Uterus (tissue), 4 donors: ENCODE results near the gene RNF130. TPM values are rescaled to one million over a fixed set of nuclear protein-coding genes. Genes with fewer than 3 reads are reported as not detected.

Source experiments
- DNase-seq, 2 donors: peaks; one replicate each; pipeline ENCODE4 v3.0.0-alpha.2; 2019 to 2020
- H3K27ac ChIP-seq, 2 donors: fragments of 200-600 bp; sonication (generic); 1 replicate in 1 of 2; 2 replicates in 1 of 2; pipeline ENCODE4 v1.5.1; 2016 to 2018
- H3K27me3 ChIP-seq, 2 donors: fragments of 200-600 bp; sonication (generic); one replicate each; pipeline ENCODE4 v1.5.1; 2018 to 2019; ENCODE audit warnings: control low read depth in 1 of 2
- H3K36me3 ChIP-seq, 2 donors: fragments of 200-600 bp; sonication (generic); one replicate each; pipeline ENCODE4 v1.5.1; 2019; ENCODE audit warnings: control low read depth in 1 of 2
- H3K4me1 ChIP-seq, 2 donors: fragments of 200-600 bp; sonication (generic); one replicate each; pipeline ENCODE4 v1.5.1; 2018 to 2019; ENCODE audit warnings: control low read depth in 1 of 2
- H3K4me3 ChIP-seq, 2 donors: fragments of 200-600 bp; sonication (generic); 1 replicate in 1 of 2; 2 replicates in 1 of 2; pipeline ENCODE4 v1.5.1; 2018 to 2019; ENCODE audit warnings: mild to moderate bottlenecking in 1 of 2
- H3K9me3 ChIP-seq, 2 donors: fragments of 200-600 bp; sonication (generic); one replicate each; pipeline ENCODE4 v1.5.1; 2019; ENCODE audit warnings: control low read depth in 1 of 2
- POLR2A ChIP-seq, 2 donors: fragments of 450-650 bp; IDR thresholded peaks; one replicate each; pipeline ENCODE4 v1.6.1; 2016; ENCODE audit warnings: antibody characterized with exemption in 2 of 2, mild to moderate bottlenecking in 1 of 2, moderate library complexity in 1 of 2
- intact Hi-C: fragments of 100-400 bp; cut with DNase I; formaldehyde crosslinking; loops from one replicate; pipeline ENCODE4 v1.15.1; 2023; ENCODE audit warnings: low total_unique reads
- total RNA-seq, 4 donors: library from RNA; depleted of rRNA in 3 of 4; stranded (reverse); fragments of >200 nt in 3 of 4; gene quantifications; one replicate each; pipeline versions ENCODE4 v1.1.0 to v1.2.4, GENCODE V29; 2014 to 2023
- TF ChIP-seq, protein P1 (sequence below), 4 experiments: fragments of 200-600 bp in 2 of 4; fragments of 450-650 bp in 2 of 4; sonication (generic) in 2 of 4; IDR thresholded peaks; one replicate each; pipeline ENCODE4 v1.5.1; 2016 to 2019; ENCODE audit warnings: antibody characterized with exemption in 4 of 4, mild to moderate bottlenecking in 2 of 4, moderate library complexity in 1 of 4
- donor health status: DM: yes; HTN: yes; CAD: no.

Gene RNF130
- total RNA-seq, 4 donors from 2014 or later: 53.8 to 119 (median 85.8) TPM

DNA sequence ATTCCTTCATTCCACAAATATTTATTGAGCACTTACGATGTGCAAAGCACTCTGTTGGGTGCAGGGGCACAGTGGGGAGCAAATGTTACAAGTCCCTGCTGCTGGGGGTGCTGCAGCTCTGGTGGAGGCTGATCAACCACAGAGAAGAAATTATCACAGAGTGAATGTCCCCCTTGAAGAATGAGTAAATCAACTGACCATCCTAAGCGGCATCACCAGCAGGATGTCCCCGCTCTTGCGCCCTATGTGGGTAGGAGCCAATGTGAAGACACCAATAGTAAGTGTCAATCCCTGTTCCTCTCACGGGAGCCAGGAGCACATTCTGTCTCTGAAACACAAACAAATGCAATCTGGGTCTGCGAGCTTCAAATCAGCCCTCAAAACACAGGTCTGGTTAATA is 116.5 kb downstream of the RNF130 start:
- intact Hi-C loops: no loop called here
- no peaks in the 10 kb centered on the region for H3K27me3 ChIP-seq
- TF ChIP-seq POLR2A (IDR thresholded peaks at IDR 0.05): no peak
- no peak for DNase-seq
- H3K4me1 ChIP-seq: no peaks in the 10 kb centered on the region
- H3K36me3 ChIP-seq: no peaks in the 10 kb centered on the region
- H3K27ac ChIP-seq: no peak overlapping the region
- H3K4me3 ChIP-seq: no peak overlapping the region
- H3K9me3 ChIP-seq: no peaks in the 10 kb centered on the region

GRCh38 chr5:179954434-179954833 is 117.1 kb downstream of the RNF130 start:
- DNase-seq: no peak
- H3K4me3 ChIP-seq: no peak overlapping the region
- H3K36me3 ChIP-seq: no peaks in the 10 kb centered on the region
- no peaks in the 10 kb centered on the region for H3K9me3 ChIP-seq
- intact Hi-C loops: no loop called here
- TF ChIP-seq, protein P1, sequence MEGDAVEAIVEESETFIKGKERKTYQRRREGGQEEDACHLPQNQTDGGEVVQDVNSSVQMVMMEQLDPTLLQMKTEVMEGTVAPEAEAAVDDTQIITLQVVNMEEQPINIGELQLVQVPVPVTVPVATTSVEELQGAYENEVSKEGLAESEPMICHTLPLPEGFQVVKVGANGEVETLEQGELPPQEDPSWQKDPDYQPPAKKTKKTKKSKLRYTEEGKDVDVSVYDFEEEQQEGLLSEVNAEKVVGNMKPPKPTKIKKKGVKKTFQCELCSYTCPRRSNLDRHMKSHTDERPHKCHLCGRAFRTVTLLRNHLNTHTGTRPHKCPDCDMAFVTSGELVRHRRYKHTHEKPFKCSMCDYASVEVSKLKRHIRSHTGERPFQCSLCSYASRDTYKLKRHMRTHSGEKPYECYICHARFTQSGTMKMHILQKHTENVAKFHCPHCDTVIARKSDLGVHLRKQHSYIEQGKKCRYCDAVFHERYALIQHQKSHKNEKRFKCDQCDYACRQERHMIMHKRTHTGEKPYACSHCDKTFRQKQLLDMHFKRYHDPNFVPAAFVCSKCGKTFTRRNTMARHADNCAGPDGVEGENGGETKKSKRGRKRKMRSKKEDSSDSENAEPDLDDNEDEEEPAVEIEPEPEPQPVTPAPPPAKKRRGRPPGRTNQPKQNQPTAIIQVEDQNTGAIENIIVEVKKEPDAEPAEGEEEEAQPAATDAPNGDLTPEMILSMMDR (IDR thresholded peaks at IDR 0.05): no peak
- TF ChIP-seq POLR2A (IDR thresholded peaks at IDR 0.05): no peak
- H3K4me1 ChIP-seq: no peaks in the 10 kb centered on the region
- no peak overlapping the region for H3K27ac ChIP-seq
- no peaks in the 10 kb centered on the region for H3K27me3 ChIP-seq

GRCh38 chr5:179953987-179954386 is 117.6 kb downstream of the RNF130 start:
- no peak for DNase-seq
- Histone ChIP-seq H3K27me3 (no peaks in the 10 kb centered on the region), H3K4me1 (no peaks in the 10 kb centered on the region), H3K4me3 (no peak overlapping the region), H3K36me3 (no peaks in the 10 kb centered on the region), H3K9me3 (no peaks in the 10 kb centered on the region), H3K27ac (no peak overlapping the region)
- intact Hi-C loops: no loop called here
- TF ChIP-seq, protein P1 (IDR thresholded peaks at IDR 0.05): no peak
- no peak for TF ChIP-seq POLR2A (IDR thresholded peaks at IDR 0.05)

DNA sequence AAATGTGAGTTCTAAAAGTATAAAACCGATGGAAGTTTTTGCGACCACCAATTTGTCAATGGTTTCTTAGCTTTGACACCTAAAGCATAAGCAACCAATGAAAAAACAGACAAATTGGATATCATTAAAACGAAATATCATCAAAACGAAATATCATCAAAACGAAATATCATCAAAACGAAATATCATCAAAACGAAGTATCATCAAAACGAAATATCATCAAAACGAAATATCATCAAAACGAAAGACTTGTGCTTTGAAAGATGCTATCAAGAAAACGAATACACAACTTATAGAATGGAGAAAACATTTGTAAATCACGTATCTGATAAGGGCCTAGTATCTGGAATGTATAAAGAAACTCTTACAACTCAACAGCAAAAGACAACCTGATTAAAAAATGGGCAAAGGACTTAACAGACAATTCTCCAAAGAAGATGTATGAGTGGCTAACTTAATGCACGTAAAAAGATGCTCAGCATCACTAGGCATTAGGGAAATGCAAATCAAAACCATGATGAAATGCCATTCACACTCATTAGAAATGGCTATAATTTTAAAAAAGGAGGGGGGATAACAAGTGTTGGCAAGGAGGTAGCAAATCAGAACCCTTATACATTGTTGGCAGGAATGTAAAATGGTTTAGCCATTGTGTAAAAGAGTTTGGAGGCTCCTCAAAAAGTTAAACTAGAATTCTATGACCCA is 134.4 kb downstream of the RNF130 start:
- no peak for DNase-seq
- Histone ChIP-seq H3K4me1 (no peaks in the 10 kb centered on the region), H3K9me3 (no peaks in the 10 kb centered on the region), H3K27me3 (no peaks in the 10 kb centered on the region), H3K36me3 (no peaks in the 10 kb centered on the region), H3K27ac (no peak overlapping the region), H3K4me3 (no peak overlapping the region)
- intact Hi-C loops: no loop called here
- no peak for TF ChIP-seq POLR2A (IDR thresholded peaks at IDR 0.05)
- TF ChIP-seq, protein P1 (IDR thresholded peaks at IDR 0.05): no peak

- Histone ChIP-seq H3K36me3 (no peaks in the 10 kb centered on the region), H3K27ac (no peak overlapping the region), H3K4me1 (no peaks in the 10 kb centered on the region), H3K4me3 (no peak overlapping the region), H3K27me3 (no peaks in the 10 kb centered on the region), H3K9me3 (no peaks in the 10 kb centered on the region)
- intact Hi-C loops: no loop called here
- TF ChIP-seq, protein P1 (IDR thresholded peaks at IDR 0.05): no peak
- TF ChIP-seq POLR2A (IDR thresholded peaks at IDR 0.05): no peak
- no peak for DNase-seq
These were observed 140.6 kb downstream of the RNF130 start for GRCh38 chr5:179930788-179931473.
